Colonic mucosa (tissue), 4 donors: ENCODE measurements around the gene FMN2. TPM values are rescaled to one million over a fixed set of nuclear protein-coding genes. Genes with fewer than 3 reads are reported as not detected.

Experiments used
- DNase-seq: peaks from one replicate; pipeline ENCODE4 v3.0.0-alpha.2; 2020
- H3K27ac ChIP-seq: fragments of 200-600 bp; one replicate; pipeline ENCODE4 v1.8.0; 2021
- H3K27me3 ChIP-seq: fragments of 200-600 bp; one replicate; pipeline ENCODE4 v1.8.0; 2021
- H3K36me3 ChIP-seq: fragments of 200-600 bp; one replicate; pipeline ENCODE4 v1.8.0; 2021
- H3K4me1 ChIP-seq: fragments of 200-600 bp; one replicate; pipeline ENCODE4 v1.8.0; 2021; ENCODE audit warnings: mild to moderate bottlenecking
- H3K4me3 ChIP-seq: fragments of 200-600 bp; one replicate; pipeline ENCODE4 v1.8.0; 2021
- H3K9ac ChIP-seq, 2 donors: one replicate each; pipeline ENCODE4 v1.7.0; 2013; ENCODE audit warnings: control low read depth in 2 of 2, low read depth in 2 of 2, low read length in 2 of 2
- H3K9me3 ChIP-seq: fragments of 200-600 bp; one replicate; pipeline ENCODE4 v1.8.0; 2021
- intact Hi-C: fragments of 100-400 bp; cut with DNase I; formaldehyde crosslinking; loops from one replicate; pipeline ENCODE4 v1.14.1; 2022
- total RNA-seq, 2 donors: library from RNA; stranded (reverse); fragmentation: NEBNext Ultra II Directional in 1 of 2; extraction: Animal tissue kit (Norgen Biotek cat#: 25700) in 1 of 2; gene quantifications; one replicate each; pipeline ENCODE4 v1.2.1, GENCODE V29; 2021
- TF ChIP-seq, protein P1 (sequence below): fragments of 200-600 bp; IDR thresholded peaks from one replicate; pipeline ENCODE4 v1.8.0; 2022; ENCODE audit warnings: antibody characterized with exemption, mild to moderate bottlenecking
- donor health status: healthy.
- donor health status: DM: no; HTN: no; CAD: no.
- donor health status: DM: no; HTN: no; CAD: no.

The FMN2 gene
- total RNA-seq, 2 donors from 2014 or later, result 0.62 to 3.0 TPM

DNA sequence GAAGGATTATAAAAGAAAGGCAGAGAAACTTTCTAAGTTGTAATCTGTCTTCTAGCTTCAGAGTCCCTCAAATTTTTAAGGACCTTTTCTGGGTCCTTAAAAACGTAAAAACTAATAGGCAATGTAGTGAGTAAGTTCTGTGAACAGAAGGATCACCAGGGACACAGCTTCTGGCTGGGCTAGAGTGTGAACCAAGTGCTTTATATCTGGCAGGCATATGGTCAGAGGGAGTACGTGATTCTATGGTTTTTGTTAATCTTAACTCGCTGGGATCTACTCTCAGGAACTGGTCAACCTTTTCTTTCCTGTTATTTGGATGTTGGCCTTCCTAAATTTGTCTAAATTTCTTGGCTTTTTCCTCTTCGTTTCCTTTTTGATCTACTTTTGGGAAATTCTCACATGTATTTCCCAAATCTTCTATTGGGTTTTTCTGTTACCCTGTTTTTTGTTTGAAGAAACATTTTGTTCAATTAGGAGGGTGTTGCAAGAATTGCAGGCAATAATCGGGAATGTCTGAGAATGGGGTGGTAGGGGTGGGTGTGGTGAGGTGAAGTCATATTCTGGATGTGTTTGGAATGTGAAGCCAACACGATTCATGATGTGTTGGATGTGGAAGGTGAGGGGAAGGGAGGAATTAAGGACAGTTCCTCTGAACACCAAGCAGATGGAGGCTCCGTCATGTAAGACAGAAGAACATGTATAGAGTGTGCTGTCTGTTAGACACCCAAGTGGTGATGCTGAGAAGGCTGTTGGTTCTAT is 193.2 kb downstream of the FMN2 start:
- Histone ChIP-seq H3K27me3 (no peaks in the 10 kb centered on the region), H3K9ac (no peak overlapping the region), H3K27ac (no peak overlapping the region), H3K4me3 (no peak overlapping the region), H3K4me1 (peaks cover 8% of the 10 kb centered on the region), H3K36me3 (no peaks in the 10 kb centered on the region), H3K9me3 (no peaks in the 10 kb centered on the region)
- intact Hi-C loops, result no loop called here
- DNase-seq, result no peak
- TF ChIP-seq, protein P1, sequence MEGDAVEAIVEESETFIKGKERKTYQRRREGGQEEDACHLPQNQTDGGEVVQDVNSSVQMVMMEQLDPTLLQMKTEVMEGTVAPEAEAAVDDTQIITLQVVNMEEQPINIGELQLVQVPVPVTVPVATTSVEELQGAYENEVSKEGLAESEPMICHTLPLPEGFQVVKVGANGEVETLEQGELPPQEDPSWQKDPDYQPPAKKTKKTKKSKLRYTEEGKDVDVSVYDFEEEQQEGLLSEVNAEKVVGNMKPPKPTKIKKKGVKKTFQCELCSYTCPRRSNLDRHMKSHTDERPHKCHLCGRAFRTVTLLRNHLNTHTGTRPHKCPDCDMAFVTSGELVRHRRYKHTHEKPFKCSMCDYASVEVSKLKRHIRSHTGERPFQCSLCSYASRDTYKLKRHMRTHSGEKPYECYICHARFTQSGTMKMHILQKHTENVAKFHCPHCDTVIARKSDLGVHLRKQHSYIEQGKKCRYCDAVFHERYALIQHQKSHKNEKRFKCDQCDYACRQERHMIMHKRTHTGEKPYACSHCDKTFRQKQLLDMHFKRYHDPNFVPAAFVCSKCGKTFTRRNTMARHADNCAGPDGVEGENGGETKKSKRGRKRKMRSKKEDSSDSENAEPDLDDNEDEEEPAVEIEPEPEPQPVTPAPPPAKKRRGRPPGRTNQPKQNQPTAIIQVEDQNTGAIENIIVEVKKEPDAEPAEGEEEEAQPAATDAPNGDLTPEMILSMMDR, result no peak

DNA sequence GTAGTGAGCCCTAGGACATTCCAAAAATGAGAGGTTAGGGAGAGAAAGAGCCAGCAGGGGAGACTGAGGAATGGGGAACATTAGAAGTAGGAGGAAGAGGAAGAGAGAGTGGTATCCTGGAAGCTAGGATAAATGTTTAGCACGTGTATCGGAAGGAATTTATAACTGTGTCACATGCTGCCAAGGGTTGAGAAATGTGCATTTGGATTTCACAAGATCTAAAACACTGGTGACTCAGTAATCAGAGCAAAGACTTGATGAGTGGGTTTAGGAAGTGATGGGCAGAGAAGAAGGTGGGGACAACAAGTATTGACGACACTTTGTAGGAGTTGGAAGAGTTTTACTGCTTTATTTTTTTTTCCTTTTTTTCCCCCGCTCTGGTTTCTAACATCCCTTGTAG is 193.9 kb downstream of the FMN2 start:
- H3K27me3 ChIP-seq, result no peaks in the 10 kb centered on the region
- intact Hi-C loops, result no loop called here
- no peak for DNase-seq
- H3K9ac ChIP-seq, result no peak overlapping the region
- H3K36me3 ChIP-seq, result no peaks in the 10 kb centered on the region
- H3K27ac ChIP-seq, result no peak overlapping the region
- peaks cover 8% of the 10 kb centered on the region for H3K4me1 ChIP-seq
- no peaks in the 10 kb centered on the region for H3K9me3 ChIP-seq
- H3K4me3 ChIP-seq, result no peak overlapping the region
- TF ChIP-seq, protein P1, result no peak

DNA sequence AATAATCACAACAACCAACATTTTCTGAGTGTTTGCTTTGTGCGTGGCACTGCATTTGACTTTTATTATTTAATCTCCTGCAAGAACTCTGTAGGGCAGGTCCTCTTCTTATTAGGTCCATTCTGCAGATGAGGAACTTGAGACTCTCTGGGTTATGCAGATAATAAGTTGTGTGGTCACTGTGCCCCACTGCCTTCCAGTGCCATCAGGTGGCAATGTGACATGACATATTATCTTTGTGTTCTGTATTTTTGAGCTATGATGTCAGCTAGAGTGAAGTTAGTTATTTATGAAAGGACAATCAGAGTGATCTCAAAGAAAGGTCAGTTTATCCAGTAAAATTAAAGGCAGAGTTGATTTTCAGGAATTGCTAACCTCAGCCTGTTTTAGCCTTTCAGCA is 196.0 kb downstream of the FMN2 start:
- DNase-seq, result no peak
- Histone ChIP-seq H3K27me3 (no peaks in the 10 kb centered on the region), H3K9ac (no peak overlapping the region), H3K4me1 (no peaks in the 10 kb centered on the region), H3K9me3 (no peaks in the 10 kb centered on the region), H3K27ac (no peak overlapping the region), H3K36me3 (no peaks in the 10 kb centered on the region), H3K4me3 (no peak overlapping the region)
- intact Hi-C loops, result no loop called here
- TF ChIP-seq, protein P1, result no peak

DNA sequence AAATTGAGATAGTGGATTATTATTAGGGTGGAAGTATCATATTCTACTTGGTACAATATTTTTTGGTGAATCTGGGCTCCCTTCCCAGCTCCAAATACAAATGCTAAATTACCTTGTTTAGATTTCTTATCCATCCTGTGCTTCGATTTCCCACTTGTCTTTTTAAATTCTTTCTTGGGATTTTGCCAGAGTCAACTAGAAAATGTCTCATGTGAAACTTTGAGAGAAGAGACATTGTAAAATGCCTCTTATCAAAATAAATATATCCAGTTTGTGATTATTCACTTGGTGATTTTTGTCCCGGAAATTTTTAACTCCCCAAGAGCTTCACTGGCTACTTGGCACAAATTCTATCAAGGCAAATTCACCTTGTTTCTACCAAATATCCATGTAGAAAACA is 202.0 kb downstream of the FMN2 start:
- H3K27me3 ChIP-seq, result no peaks in the 10 kb centered on the region
- no peaks in the 10 kb centered on the region for H3K4me1 ChIP-seq
- no peaks in the 10 kb centered on the region for H3K9me3 ChIP-seq
- TF ChIP-seq, protein P1, result no peak
- no peak for DNase-seq
- no peak overlapping the region for H3K4me3 ChIP-seq
- H3K36me3 ChIP-seq, result no peaks in the 10 kb centered on the region
- H3K9ac ChIP-seq, result no peak overlapping the region
- no peak overlapping the region for H3K27ac ChIP-seq
- intact Hi-C loops, result no loop called here

DNA sequence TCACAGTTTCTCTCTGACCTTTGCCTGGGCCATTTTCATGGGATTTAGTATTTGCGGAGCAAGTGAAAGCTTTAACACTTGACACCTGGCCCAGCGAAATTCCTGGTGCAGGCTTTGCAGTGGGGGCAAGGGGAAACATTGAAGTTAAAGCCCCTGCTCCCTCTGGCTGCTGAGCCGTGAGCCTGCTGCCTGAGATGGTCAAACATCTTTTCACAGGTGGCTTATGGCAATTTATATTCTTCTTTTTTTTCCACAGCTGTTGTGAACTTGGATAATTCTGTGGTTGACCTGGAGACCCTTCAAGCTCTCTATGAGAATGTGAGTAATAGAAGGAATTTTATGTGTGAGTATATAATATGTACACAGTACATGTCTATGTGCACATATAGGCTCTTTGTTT is 202.9 kb downstream of the FMN2 start:
- TF ChIP-seq, protein P1, result no peak
- Histone ChIP-seq H3K4me3 (no peak overlapping the region), H3K36me3 (no peaks in the 10 kb centered on the region), H3K4me1 (no peaks in the 10 kb centered on the region), H3K27ac (no peak overlapping the region), H3K9me3 (no peaks in the 10 kb centered on the region), H3K27me3 (no peaks in the 10 kb centered on the region), H3K9ac (no peak overlapping the region)
- intact Hi-C loops, result no loop called here
- DNase-seq, result no peak
